Panc1 (cell line): ENCODE data around the gene SIAH1.

Experiments used
- CTCF ChIP-seq: fragments of 450-650 bp; IDR thresholded peaks from 2 replicates; pipeline ENCODE4 v1.5.1; 2017; ENCODE audit warnings: mild to moderate bottlenecking
- POLR2AphosphoS5 ChIP-seq: IDR thresholded peaks from 2 replicates; pipeline ENCODE4 v1.6.1; 2012; ENCODE audit warnings: mild to moderate bottlenecking, low read depth, low read length, moderate library complexity
- TCF7L2 ChIP-seq: IDR thresholded peaks from 2 replicates; pipeline ENCODE4 v1.6.1; 2011; ENCODE audit warnings: mild to moderate bottlenecking, low read depth, low read length, inconsistent platforms

- TF ChIP-seq CTCF = no peak
- no peak for TF ChIP-seq POLR2AphosphoS5
- no peak for TF ChIP-seq TCF7L2
Measured at GRCh38 chr16:48317026-48317425, 68.2 kb downstream of the SIAH1 start.
